Spleen (tissue), 7 donors: ENCODE measurements around the gene TMEM150C.

ENCODE experiments used
- POLR2A ChIP-seq, 3 donors: fragments of 450-650 bp; IDR thresholded peaks; one replicate each; pipeline ENCODE4 v1.5.1; 2017; ENCODE audit warnings: antibody characterized with exemption in 3 of 3, mild to moderate bottlenecking in 1 of 3
- POLR2AphosphoS5 ChIP-seq, 3 donors: sonication (generic); formaldehyde crosslinking; IDR thresholded peaks; one replicate each; pipeline ENCODE4 v1.5.1; 2017; ENCODE audit warnings: antibody characterized with exemption in 3 of 3
- TF ChIP-seq, protein P1 (sequence below), 11 experiments: fragments of 200-600 bp in 7 of 11; fragments of 450-650 bp in 4 of 11; sonication (generic) in 4 of 11; IDR thresholded peaks in 8 of 11; conservative IDR thresholded peaks in 3 of 11; 1 replicate in 7 of 11; 2 replicates in 4 of 11; pipeline versions ENCODE4 v1.4.0 to v1.8.0; 2016 to 2021; ENCODE audit warnings: antibody characterized with exemption in 11 of 11, inconsistent platforms in 4 of 11, mild to moderate bottlenecking in 1 of 11
- donor health status: DM: no; HTN: no; CAD: no; lungs with moderate emphysema.
- donor health status: DM: no; HTN: no; CAD: no.
- donor health status: DM: no; HTN: no; CAD: no.

DNA sequence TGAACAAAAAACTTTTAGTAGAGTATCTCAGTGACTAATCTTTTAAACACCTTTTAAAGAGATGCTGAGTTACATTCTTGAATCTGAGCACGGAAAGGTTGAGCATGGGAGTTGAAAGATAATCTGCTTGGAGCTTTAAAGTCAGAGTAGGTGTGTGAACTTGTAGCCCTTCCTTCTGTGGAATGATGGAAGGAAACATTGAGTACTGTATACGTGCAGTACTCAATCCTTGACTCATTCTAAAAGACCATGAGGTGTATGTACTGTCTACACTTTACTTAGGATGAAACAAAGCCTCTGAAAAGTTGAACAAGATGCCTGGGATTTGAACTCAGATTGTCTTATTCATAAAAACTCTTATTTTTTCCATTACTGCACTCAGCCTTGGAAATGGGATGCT lies 128.0 kb downstream of the TMEM150C start:
- TF ChIP-seq, protein P1, sequence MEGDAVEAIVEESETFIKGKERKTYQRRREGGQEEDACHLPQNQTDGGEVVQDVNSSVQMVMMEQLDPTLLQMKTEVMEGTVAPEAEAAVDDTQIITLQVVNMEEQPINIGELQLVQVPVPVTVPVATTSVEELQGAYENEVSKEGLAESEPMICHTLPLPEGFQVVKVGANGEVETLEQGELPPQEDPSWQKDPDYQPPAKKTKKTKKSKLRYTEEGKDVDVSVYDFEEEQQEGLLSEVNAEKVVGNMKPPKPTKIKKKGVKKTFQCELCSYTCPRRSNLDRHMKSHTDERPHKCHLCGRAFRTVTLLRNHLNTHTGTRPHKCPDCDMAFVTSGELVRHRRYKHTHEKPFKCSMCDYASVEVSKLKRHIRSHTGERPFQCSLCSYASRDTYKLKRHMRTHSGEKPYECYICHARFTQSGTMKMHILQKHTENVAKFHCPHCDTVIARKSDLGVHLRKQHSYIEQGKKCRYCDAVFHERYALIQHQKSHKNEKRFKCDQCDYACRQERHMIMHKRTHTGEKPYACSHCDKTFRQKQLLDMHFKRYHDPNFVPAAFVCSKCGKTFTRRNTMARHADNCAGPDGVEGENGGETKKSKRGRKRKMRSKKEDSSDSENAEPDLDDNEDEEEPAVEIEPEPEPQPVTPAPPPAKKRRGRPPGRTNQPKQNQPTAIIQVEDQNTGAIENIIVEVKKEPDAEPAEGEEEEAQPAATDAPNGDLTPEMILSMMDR (IDR thresholded peaks at IDR 0.05 in 8 of 11, conservative IDR thresholded peaks at IDR 0.05 in 3 of 11): no peak
- no peak for TF ChIP-seq POLR2A (IDR thresholded peaks at IDR 0.05)
- no peak for TF ChIP-seq POLR2AphosphoS5 (IDR thresholded peaks at IDR 0.05)
